Measurements from ENCODE around the gene PTPRT.

PTPRT gene

DNA sequence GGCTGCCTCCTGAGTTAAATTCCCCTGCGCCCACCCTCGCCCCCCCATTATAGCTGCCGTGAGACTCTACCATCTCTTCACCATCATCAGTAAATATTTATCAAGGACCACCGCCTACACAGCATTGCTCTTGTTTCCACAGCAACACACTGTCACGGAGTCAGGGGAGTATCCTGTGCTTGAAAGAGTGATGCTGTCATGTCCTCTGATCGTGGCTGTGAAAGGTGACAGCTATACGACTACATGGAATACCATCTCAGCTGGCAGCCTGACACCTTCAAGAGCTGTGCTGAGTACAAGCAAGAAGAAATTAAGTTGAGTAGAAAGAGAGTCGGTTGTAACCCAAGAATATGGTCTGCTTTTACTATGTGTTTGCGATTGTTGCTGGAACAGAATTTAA lies 3.4 kb downstream of the PTPRT start:
- H3K23ac ChIP-seq (ENCODE audit: low read length), result no peak overlapping the region
- no CpG with 5 or more reads among the region's 9 CpGs for WGBS (ENCODE audit: extremely low coverage, insufficient coverage, low lambda C conversion rate)

GRCh38 chr20:43185901-43186300 lies 3.8 kb downstream of the PTPRT start:
- Histone ChIP-seq H3K79me1 (ENCODE audit: low read length) (no peaks in the 10 kb centered on the region), H3K18ac (ENCODE audit: low read length) (no peak overlapping the region), H3K27ac (ENCODE audit: low read depth, low read length) (no peak overlapping the region), H3K4ac (ENCODE audit: low read depth, low read length) (no peak overlapping the region), H3K4me2 (ENCODE audit: low read length) (no peak overlapping the region), H2BK120ac (ENCODE audit: low read depth, low read length) (no peak overlapping the region), H3K27me3 (ENCODE audit: insufficient read depth, low read length, poor library complexity) (peaks cover 21% of the 10 kb centered on the region), H3K56ac (ENCODE audit: low read length) (no peak overlapping the region), H3K79me2 (ENCODE audit: control insufficient read depth, insufficient read depth, low read length) (no peaks in the 10 kb centered on the region), H3K23ac (ENCODE audit: low read length) (no peak overlapping the region), H3K9ac (ENCODE audit: low read length) (no peak overlapping the region), H3K36me3 (ENCODE audit: control insufficient read depth, insufficient read depth, low read length) (no peaks in the 10 kb centered on the region), H2BK15ac (replicated peaks; ENCODE audit: low read depth) (no peak overlapping the region), H4K5ac (ENCODE audit: low read length) (no peak overlapping the region), H2AK5ac (ENCODE audit: low read length) (no peak overlapping the region), H3K4me3 (ENCODE audit: low read length) (no peak overlapping the region), H2BK5ac (ENCODE audit: low read length) (no peak overlapping the region), H4K8ac (ENCODE audit: low read depth, low read length) (no peak overlapping the region), H3K4me1 (ENCODE audit: control insufficient read depth, low read depth, low read length) (peaks cover 3% of the 10 kb centered on the region)
- DNase-seq, result no peak
- WGBS (ENCODE audit: extremely low coverage, insufficient coverage, low lambda C conversion rate), result no CpG with 5 or more reads among the region's 4 CpGs

More for the DNA sequence above, 3.4 kb downstream of the PTPRT start:
- Histone ChIP-seq H3K79me2 (ENCODE audit: control insufficient read depth, insufficient read depth, low read length) (no peaks in the 10 kb centered on the region), H2BK15ac (replicated peaks; ENCODE audit: low read depth) (no peak overlapping the region), H3K4me2 (ENCODE audit: low read length) (no peak overlapping the region), H3K9ac (ENCODE audit: low read length) (no peak overlapping the region), H4K5ac (ENCODE audit: low read length) (no peak overlapping the region), H3K4me1 (ENCODE audit: control insufficient read depth, low read depth, low read length) (peaks cover 3% of the 10 kb centered on the region), H2BK5ac (ENCODE audit: low read length) (no peak overlapping the region), H3K36me3 (ENCODE audit: control insufficient read depth, insufficient read depth, low read length) (no peaks in the 10 kb centered on the region), H4K8ac (ENCODE audit: low read depth, low read length) (no peak overlapping the region), H3K18ac (ENCODE audit: low read length) (no peak overlapping the region), H3K56ac (ENCODE audit: low read length) (no peak overlapping the region), H3K4me3 (ENCODE audit: low read length) (no peak overlapping the region), H3K4ac (ENCODE audit: low read depth, low read length) (no peak overlapping the region), H3K79me1 (ENCODE audit: low read length) (no peaks in the 10 kb centered on the region), H2BK120ac (ENCODE audit: low read depth, low read length) (no peak overlapping the region), H2AK5ac (ENCODE audit: low read length) (no peak overlapping the region), H3K27ac (ENCODE audit: low read depth, low read length) (no peak overlapping the region), H3K27me3 (ENCODE audit: insufficient read depth, low read length, poor library complexity) (peaks cover 21% of the 10 kb centered on the region)
- DNase-seq, result peak; percentile 3

DNA sequence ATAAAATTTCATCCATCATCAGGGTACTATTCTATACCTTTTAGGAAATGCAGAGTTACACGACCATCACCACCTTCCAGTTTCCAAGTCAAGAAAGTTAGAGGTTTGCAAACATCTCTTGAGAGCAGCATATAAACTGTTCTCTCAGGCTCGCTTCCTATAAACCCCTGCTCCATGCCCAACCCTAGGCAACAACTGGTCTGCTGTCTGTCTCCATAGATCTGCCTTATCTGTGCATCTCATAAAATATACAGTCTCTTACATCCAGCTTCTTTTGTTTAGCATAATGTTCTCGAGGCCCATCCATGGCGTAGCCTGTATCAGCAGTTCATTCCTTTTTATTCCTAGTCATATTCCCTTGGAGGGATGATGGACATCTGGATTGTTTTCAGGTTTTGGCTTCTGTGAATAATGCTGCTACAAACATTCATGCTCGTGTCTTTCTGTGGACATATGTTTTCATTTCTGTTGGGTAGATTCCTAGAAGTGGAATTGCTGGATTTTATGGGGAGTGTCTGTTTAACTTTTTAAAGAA lies 6.1 kb downstream of the PTPRT start:
- no peak overlapping the region for H4K5ac ChIP-seq (ENCODE audit: low read length)
- no peak overlapping the region for H2BK15ac ChIP-seq (replicated peaks; ENCODE audit: low read depth)
- no CpG with 5 or more reads among the region's 5 CpGs for WGBS (ENCODE audit: extremely low coverage, insufficient coverage, low lambda C conversion rate)
- no peak for DNase-seq
- H3K18ac ChIP-seq (ENCODE audit: low read length), result no peak overlapping the region
- no peaks in the 10 kb centered on the region for H3K36me3 ChIP-seq (ENCODE audit: control insufficient read depth, insufficient read depth, low read length)
- H4K8ac ChIP-seq (ENCODE audit: low read depth, low read length), result no peak overlapping the region
- H3K4me3 ChIP-seq (ENCODE audit: low read length), result no peak overlapping the region
- H3K4ac ChIP-seq (ENCODE audit: low read depth, low read length), result no peak overlapping the region
- H3K79me2 ChIP-seq (ENCODE audit: control insufficient read depth, insufficient read depth, low read length), result no peaks in the 10 kb centered on the region
- H3K27ac ChIP-seq (ENCODE audit: low read depth, low read length), result no peak overlapping the region
- peaks cover 3% of the 10 kb centered on the region for H3K4me1 ChIP-seq (ENCODE audit: control insufficient read depth, low read depth, low read length)
- H3K27me3 ChIP-seq (ENCODE audit: insufficient read depth, low read length, poor library complexity), result peaks cover 6% of the 10 kb centered on the region
- H3K9ac ChIP-seq (ENCODE audit: low read length), result no peak overlapping the region
- no peak overlapping the region for H3K23ac ChIP-seq (ENCODE audit: low read length)
- H3K4me2 ChIP-seq (ENCODE audit: low read length), result no peak overlapping the region
- no peak overlapping the region for H2BK5ac ChIP-seq (ENCODE audit: low read length)
- H3K79me1 ChIP-seq (ENCODE audit: low read length), result no peaks in the 10 kb centered on the region
- no peak overlapping the region for H2AK5ac ChIP-seq (ENCODE audit: low read length)
- H2BK120ac ChIP-seq (ENCODE audit: low read depth, low read length), result no peak overlapping the region
- H3K56ac ChIP-seq (ENCODE audit: low read length), result no peak overlapping the region

DNA sequence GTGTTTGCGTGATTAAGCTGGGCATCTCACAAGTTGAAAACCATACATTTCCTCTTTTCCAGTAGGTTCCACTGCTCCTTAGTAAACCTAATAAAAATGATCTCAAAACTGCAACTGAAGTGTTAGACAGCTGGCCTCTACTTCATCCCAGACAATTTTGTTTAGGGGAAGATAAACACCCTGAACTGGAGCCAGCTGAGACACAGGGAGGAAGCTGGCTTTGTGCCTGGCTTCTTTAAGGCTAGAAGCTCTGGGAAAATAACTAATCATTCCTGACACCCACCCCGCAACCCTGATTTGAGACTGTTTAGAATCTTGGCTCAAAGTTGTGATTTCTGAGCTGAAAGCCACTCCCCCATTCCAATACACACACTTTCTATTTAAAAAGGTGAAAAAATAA lies 11.6 kb downstream of the PTPRT start:
- H3K4me1 ChIP-seq (ENCODE audit: control insufficient read depth, low read depth, low read length), result no peaks in the 10 kb centered on the region
- WGBS (ENCODE audit: extremely low coverage, insufficient coverage, low lambda C conversion rate), result no CpG with 5 or more reads among the region's 2 CpGs
- no peak overlapping the region for H2BK15ac ChIP-seq (replicated peaks; ENCODE audit: low read depth)
- H3K79me1 ChIP-seq (ENCODE audit: low read length), result no peaks in the 10 kb centered on the region
- no peaks in the 10 kb centered on the region for H3K36me3 ChIP-seq (ENCODE audit: control insufficient read depth, insufficient read depth, low read length)
- H4K5ac ChIP-seq (ENCODE audit: low read length), result no peak overlapping the region
- H4K8ac ChIP-seq (ENCODE audit: low read depth, low read length), result no peak overlapping the region
- no peak overlapping the region for H2AK5ac ChIP-seq (ENCODE audit: low read length)
- H2BK120ac ChIP-seq (ENCODE audit: low read depth, low read length), result no peak overlapping the region
- H2BK5ac ChIP-seq (ENCODE audit: low read length), result no peak overlapping the region
- H3K23ac ChIP-seq (ENCODE audit: low read length), result no peak overlapping the region
- DNase-seq, result no peak
- H3K9ac ChIP-seq (ENCODE audit: low read length), result no peak overlapping the region
- H3K4ac ChIP-seq (ENCODE audit: low read depth, low read length), result no peak overlapping the region
- H3K79me2 ChIP-seq (ENCODE audit: control insufficient read depth, insufficient read depth, low read length), result no peaks in the 10 kb centered on the region
- H3K56ac ChIP-seq (ENCODE audit: low read length), result no peak overlapping the region
- no peaks in the 10 kb centered on the region for H3K27me3 ChIP-seq (ENCODE audit: insufficient read depth, low read length, poor library complexity)
- H3K27ac ChIP-seq (ENCODE audit: low read depth, low read length), result no peak overlapping the region
- H3K18ac ChIP-seq (ENCODE audit: low read length), result no peak overlapping the region
- H3K4me2 ChIP-seq (ENCODE audit: low read length), result no peak overlapping the region
- H3K4me3 ChIP-seq (ENCODE audit: low read length), result no peak overlapping the region

- Histone ChIP-seq H3K56ac (ENCODE audit: low read length) (no peak overlapping the region), H3K18ac (ENCODE audit: low read length) (no peak overlapping the region), H3K4me1 (ENCODE audit: control insufficient read depth, low read depth, low read length) (no peaks in the 10 kb centered on the region), H3K79me1 (ENCODE audit: low read length) (no peaks in the 10 kb centered on the region), H2AK5ac (ENCODE audit: low read length) (no peak overlapping the region), H4K5ac (ENCODE audit: low read length) (no peak overlapping the region), H3K4me3 (ENCODE audit: low read length) (no peak overlapping the region), H3K79me2 (ENCODE audit: control insufficient read depth, insufficient read depth, low read length) (no peaks in the 10 kb centered on the region), H3K27me3 (ENCODE audit: insufficient read depth, low read length, poor library complexity) (no peaks in the 10 kb centered on the region), H2BK5ac (ENCODE audit: low read length) (no peak overlapping the region), H4K8ac (ENCODE audit: low read depth, low read length) (no peak overlapping the region), H2BK15ac (replicated peaks; ENCODE audit: low read depth) (no peak overlapping the region), H3K23ac (ENCODE audit: low read length) (no peak overlapping the region), H3K27ac (ENCODE audit: low read depth, low read length) (no peak overlapping the region), H3K36me3 (ENCODE audit: control insufficient read depth, insufficient read depth, low read length) (no peaks in the 10 kb centered on the region), H2BK120ac (ENCODE audit: low read depth, low read length) (no peak overlapping the region), H3K4me2 (ENCODE audit: low read length) (no peak overlapping the region), H3K4ac (ENCODE audit: low read depth, low read length) (no peak overlapping the region), H3K9ac (ENCODE audit: low read length) (no peak overlapping the region)
- no peak for DNase-seq
- WGBS (ENCODE audit: extremely low coverage, insufficient coverage, low lambda C conversion rate), result no CpG with 5 or more reads among the region's 2 CpGs
Observed at GRCh38 chr20:43176726-43177125, 13.0 kb downstream of the PTPRT start.

DNA sequence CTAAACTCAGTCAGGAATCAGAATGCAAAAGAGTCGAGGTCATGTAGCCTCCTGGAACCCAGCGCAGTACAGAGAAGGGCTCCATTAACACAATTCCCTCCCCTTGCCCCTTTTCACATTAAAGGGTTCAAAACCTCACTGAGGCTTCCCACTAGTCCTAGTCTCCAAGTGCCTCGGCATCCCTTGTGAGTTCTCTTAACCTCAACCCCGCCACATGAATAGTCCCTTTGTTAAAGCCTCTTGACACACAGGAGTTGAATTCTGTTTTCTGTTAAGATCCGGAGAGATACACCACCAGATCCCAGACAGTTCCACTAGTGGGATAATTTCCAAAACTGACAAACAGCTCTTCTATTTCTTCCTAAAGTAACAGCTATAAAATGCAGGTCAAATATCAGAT lies 17.8 kb downstream of the PTPRT start:
- H3K36me3 ChIP-seq (ENCODE audit: control insufficient read depth, insufficient read depth, low read length), result no peaks in the 10 kb centered on the region
- no peaks in the 10 kb centered on the region for H3K27me3 ChIP-seq (ENCODE audit: insufficient read depth, low read length, poor library complexity)
- no peak overlapping the region for H3K9ac ChIP-seq (ENCODE audit: low read length)
- H3K79me1 ChIP-seq (ENCODE audit: low read length), result no peaks in the 10 kb centered on the region
- H2BK120ac ChIP-seq (ENCODE audit: low read depth, low read length), result no peak overlapping the region
- no peak overlapping the region for H4K5ac ChIP-seq (ENCODE audit: low read length)
- H2BK5ac ChIP-seq (ENCODE audit: low read length), result no peak overlapping the region
- no CpG with 5 or more reads among the region's 5 CpGs for WGBS (ENCODE audit: extremely low coverage, insufficient coverage, low lambda C conversion rate)
- no peak overlapping the region for H2BK15ac ChIP-seq (replicated peaks; ENCODE audit: low read depth)
- no peak overlapping the region for H3K18ac ChIP-seq (ENCODE audit: low read length)
- H3K27ac ChIP-seq (ENCODE audit: low read depth, low read length), result no peak overlapping the region
- DNase-seq, result no peak
- H4K8ac ChIP-seq (ENCODE audit: low read depth, low read length), result no peak overlapping the region
- H2AK5ac ChIP-seq (ENCODE audit: low read length), result no peak overlapping the region
- no peak overlapping the region for H3K4me2 ChIP-seq (ENCODE audit: low read length)
- H3K4ac ChIP-seq (ENCODE audit: low read depth, low read length), result no peak overlapping the region
- no peaks in the 10 kb centered on the region for H3K4me1 ChIP-seq (ENCODE audit: control insufficient read depth, low read depth, low read length)
- H3K56ac ChIP-seq (ENCODE audit: low read length), result no peak overlapping the region
- H3K79me2 ChIP-seq (ENCODE audit: control insufficient read depth, insufficient read depth, low read length), result no peaks in the 10 kb centered on the region
- H3K23ac ChIP-seq (ENCODE audit: low read length), result no peak overlapping the region
- no peak overlapping the region for H3K4me3 ChIP-seq (ENCODE audit: low read length)

All from mesendoderm (in vitro differentiated cells).